Activated T-cell treated with anti-CD3 and anti-CD28 coated beads for 4 hours (primary cell): ENCODE results near the gene KRTAP5-4.
A peak's percentile ranks its signal among the peaks of the same experiment; 100 is the strongest.
"Not testable (repeated sequence)": the region's sequence is repeated elsewhere in the genome, so short reads cannot be mapped to it uniquely, and the experiment has no call there.

Experiments used
- DNase-seq: peaks from one replicate; pipeline ENCODE4 v3.0.0-alpha.2; 2020

The KRTAP5-4 gene

DNA sequence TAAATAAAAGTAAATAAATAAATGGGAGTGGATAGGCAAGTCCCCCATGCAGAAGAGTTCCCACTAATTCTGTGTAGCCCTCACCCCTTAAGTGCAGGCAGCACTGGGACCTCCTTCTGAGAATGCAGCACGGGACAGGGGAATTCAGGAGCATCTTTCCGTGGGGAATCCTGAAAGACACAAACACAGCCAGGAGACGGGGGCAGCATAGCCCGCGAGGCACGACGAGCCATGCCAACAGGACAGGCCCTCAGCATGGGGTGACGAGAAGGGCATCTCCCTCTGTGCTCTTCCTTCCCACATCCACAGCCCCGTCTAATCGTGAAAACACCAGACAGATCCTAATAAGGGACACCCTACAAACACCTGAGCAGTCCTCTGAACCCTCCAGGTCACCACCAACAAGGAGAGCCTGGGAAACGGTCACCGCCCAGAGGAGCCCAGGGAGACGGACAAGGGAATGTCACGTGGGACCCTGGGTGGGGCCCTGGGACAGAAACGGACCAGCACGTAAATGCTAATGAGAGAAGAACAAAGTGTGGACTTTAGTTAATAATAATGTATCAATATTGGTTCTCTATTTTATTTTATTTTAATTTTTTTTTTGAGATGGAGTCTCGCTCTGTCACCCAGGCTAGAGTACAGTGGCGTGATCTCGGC is 14.5 kb upstream of the KRTAP5-4 start:
- DNase-seq = no peak

DNA sequence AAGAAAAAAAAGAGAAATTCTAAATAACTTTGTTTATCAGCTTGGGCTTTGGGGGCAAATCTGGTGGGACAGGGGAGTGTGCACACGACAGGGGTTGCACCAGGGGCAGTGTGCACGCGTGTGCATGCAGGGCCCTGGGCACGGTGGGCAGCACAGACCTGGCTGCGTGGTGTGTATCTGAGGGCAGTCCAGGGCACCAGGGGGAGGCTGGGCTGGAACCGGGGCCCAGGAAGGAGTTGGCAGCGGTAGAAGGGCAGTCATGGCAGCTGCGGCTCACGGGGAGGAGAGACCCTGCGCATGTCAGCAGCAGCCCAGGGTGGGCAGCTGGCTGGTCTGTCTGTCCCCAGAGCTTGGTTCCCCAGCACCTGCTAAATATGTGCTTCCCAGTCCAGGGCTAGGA is 11.9 kb upstream of the KRTAP5-4 start:
- no peak for DNase-seq

DNA sequence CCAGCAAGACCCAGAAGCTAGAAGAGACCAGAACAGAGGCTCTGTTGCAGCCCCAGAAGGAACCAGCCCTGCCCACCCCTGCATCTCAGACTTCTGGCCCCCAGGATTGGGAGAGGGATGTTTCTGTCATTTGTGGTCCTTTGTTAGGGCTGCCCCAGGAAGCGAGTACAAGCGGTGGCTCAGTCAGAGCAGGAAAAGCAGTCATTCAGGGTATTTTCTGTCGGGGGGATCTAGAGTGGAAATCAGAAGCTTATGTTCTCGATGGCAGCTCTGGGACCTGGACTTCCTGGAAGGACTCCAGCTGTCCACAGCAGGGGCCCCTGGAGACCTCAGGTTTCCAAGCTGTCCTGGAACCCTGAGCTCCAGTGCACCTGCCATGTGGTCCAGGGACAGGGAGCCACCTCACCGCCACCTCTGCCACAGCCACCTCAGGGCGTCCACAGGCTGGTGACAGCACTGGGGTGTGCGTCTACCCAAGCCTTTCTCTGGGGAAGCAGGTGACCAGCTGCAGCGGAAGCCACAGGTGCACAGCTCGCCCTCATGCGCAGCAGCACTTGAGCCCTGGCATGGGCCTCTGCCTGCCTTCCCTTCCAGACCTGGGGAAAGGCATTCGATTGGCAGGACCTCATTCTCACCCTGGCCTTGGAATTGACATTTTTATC is 10.2 kb upstream of the KRTAP5-4 start:
- no peak for DNase-seq

DNA sequence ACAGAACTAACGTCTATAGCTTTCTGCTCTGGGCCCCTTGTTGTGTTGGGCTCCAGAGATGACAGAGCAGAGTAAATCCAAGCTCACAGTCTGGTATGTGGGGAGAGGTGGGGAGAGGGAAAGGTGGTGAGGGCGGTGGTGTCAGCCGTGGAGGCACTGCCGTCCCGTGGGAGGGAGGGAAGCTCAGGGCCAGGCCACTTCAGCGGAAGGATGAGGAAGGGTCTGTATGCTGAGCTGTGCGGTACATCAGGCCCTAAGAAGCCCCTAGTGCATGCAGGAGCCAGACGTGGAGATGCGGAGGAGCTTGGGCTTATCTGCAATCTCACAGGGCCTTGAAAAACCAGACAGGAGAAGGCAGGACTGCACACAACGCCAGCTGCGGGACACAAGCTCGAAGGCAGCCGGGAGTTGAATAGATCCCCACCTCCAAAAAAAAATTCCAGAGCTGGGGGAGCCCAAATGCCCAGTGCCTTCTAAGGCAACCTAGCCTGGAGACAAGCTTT is 9.2 kb upstream of the KRTAP5-4 start:
- no peak for DNase-seq

DNA sequence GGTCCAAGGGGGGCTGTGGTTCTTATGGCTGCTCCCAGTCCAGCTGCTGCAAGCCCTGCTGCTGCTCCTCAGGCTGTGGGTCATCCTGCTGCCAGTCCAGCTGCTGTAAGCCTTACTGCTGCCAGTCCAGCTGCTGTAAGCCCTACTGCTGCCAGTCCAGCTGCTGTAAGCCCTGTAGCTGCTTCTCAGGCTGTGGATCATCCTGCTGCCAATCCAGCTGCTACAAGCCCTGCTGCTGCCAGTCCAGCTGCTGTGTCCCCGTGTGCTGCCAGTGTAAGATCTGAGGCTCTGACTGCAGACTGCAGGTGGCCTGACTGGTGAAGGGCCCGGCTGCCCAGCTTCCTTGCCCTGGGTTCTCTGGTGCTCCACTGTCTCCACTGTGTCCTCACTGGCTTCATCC is 8.3 kb upstream of the KRTAP5-4 start:
- DNase-seq = no peak

DNA sequence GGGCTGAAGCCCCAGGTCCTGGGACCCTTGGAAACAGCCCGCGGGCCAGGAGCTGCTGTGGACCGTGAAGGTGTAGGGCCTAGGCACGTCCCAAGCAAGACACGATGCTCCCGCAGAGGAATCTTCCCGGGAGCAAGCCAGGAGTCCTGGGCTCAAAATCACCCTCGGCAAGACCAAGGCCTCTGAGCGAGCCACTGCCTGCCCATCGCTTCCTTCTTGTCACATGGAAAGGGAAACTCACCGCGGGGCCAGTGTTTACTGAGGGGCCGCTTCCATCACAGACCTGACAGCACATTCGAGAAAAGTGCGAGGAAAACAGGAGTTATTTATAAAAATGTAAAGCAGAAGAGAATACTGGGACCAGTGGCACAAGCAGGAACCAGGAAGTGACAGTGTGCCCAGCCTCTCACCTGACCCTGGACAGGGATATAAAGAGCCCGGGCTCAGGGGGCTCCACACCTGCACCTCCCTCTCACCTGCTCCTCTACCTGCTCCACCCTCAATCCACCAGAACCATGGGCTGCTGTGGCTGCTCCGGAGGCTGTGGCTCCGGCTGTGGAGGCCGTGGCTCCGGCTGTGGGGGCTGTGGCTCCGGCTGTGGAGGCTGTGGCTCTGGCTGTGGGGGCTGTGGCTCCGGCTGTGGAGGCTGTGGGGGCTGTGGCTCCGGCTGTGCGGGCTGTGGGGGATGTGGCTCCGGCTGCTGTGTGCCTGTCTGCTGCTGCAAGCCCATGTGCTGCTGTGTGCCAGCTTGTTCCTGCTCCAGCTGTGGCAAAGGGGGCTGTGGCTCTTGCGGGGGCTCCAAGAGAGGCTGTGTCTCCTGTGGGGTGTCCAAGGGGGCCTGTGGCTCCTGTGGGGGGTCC is 7.6 kb upstream of the KRTAP5-4 start, which contains the start of gene KRTAP5-5:
TSS of gene KRTAP5-5 (plus strand) at position 450 of the 860 bp plus-strand sequence. CDS start at position 516, 66 bp downstream.
- no peak for DNase-seq

DNA sequence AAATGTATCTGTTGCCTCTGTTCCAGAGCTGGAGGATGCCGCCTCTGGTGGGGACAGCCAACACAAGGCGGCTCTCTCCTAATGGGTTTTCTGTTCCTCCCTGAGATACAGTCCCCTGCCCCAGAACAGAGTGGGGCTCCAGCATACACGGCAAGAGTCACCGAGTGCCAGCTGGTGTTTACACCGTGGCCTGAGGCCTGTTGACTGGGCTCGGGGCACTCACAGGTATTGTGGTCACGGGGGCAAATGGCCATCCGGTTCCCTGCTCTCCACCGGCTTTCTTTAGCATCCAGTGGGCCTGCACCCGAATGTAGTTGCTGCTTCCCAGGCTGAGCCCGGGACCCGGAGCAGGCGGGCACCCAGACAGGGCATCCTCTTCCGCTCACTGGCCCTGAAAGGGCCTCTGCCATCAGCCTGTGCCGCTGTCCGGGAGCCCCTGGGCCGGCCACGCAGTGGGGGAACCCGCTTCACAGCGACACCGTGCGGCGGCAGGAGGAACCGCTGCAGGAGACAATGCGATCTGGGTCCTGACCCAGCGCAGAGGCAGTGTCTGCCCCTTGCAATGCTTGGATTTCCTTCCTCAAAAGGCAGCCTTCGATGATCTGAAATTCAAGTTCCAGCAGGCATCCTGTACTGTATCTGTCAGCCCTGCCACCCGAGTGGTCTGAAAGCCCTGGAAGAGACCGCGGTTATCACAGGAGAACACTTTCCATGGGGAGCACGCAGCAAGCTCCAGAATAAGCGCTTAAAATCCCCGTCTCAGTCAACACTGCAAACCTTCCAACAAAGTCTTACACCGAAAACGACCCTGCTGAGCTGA is 6.8 kb upstream of the KRTAP5-4 start:
- DNase-seq = peak; percentile 36

DNA sequence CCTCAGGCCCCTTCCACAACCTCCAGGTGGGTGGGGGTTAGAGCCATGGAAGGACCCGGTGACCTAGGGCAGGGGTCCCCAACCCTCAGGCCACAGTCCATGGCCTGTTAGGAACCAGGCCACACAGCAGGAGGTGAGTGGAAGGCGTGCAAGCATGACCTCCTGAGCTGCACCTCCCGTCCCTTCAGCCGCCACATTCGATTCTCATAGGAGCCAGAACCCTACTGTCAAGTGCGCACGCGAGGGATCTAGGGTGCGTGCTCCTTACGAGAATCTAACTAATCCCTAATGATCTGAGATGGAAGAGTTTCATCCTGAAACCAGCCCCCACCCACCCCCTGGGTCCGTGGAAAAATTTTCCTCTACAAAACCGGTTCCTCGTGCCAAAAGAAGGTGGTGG is 3.6 kb upstream of the KRTAP5-4 start:
- DNase-seq = no peak

DNA sequence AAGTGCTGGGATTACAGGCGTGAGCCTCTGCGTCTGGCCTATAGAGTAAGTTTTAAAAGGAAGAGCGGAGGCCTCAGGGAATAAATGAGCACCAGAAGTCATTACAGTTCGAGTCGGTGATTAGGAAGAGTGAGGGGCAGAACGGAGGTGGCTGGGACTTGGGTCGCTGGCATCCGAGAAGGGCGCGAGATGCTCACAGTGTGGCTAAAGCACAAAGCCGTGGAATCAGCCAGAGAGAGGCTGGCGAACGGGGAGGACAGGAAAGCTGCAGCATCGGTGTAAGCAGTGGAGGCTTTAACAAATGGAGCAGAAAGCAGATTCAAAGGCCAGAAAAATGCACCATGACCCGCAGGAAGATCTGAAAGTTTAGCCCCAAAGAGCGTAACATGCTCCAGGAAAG is 2.7 kb upstream of the KRTAP5-4 start:
- no peak for DNase-seq

DNA sequence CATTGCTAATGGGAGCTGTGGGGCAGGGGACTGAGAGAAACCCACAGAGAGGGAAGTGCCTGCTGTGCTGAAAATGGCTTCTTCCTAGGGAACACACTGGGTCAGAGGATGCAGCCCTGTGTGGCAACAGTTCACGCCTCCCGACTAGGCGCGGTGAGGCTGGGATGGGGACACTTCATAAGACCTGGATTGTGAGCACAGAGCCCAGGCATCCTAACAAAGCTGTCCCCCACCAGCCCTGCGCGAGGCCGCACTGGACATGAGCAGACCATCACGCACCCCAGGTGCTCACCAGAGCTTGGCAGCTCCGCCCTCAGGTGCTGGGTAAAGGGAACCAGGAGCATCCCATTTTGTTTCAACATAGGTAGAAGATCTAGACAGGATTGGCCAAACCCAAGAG is 1.8 kb upstream of the KRTAP5-4 start:
- DNase-seq = no peak

DNA sequence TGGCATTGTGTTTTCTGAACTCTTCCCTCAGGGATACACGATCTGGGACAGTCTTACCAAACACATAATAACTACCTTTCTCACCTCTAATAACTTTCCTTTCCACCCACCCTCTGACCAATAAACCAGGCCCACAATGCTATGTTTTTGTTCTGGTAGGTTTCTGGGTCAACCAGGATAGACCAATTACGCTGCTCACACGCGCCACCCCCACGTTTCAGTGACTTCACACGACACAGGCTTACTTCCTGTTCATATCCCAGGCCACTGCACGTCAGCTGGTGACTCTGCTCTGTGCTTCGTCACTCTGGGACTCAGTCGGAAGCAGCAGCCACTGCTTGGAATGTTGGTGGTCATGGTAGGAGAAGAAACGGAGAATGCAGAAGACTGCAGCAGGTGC is 2.5 kb downstream of the KRTAP5-4 start:
- no peak for DNase-seq

DNA sequence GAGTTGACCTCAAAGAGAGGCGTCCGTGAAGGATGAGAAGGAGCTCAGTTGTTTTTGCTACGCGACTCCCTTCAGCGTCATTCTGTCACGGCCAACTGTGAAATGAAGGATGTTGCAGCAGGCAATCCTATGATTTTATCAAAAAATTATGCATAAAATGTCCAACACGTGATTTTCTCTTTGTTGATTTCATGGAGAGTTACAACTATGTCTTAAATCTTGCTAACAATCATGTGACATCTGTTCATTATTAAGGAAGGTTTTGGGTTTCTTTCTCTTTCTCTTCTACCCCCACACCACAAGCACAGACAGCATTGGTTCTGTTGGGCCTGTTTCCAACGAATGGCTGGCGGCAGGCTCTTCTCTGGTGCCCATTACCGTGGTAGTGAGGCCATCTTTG is 3.7 kb downstream of the KRTAP5-4 start:
- no peak for DNase-seq

DNA sequence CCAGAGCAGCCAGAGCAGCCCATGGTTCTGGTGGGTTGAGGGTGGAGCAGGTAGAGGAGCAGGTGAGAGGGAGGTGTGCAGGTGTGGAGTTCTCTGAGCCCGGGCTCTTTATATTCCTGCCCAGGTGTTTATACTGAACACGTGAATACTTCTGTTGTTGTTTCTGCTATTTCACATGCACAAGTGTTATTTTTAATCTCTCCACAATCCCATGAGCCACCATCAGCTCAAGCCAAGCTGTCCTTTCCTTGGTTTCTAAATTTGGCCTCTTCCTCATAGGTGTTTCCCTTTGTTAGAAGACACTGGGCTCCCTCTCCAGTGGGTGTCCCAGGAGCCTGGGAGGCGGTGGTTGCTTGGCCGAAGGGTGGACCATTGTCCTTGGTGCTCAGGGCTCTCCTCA is 13.6 kb downstream of the KRTAP5-4 start, which contains the start of gene KRTAP5-3:
TSS of gene KRTAP5-3 (minus strand) at position 101 of the 400 bp plus-strand sequence. CDS start at position 23, 78 bp downstream.
- no peak for DNase-seq

DNA sequence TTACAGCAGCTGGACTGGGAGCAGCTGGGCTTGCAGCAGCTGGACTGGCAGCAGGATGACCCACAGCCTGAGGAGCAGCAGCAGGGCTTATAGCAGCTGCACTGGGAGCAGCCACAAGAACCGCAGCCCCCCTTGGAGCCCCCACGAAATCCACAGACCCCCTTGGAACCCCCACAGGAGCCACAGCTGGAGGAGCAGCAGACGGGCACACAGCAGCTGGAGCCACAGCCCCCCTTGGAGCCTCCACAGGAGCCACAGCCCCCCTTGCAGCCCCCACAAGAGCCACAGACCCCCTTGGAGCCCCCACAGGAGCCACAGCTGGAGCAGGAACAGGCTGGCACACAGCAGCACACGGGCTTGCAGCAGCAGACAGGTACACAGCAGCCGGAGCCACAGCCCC is 14.0 kb downstream of the KRTAP5-4 start:
- DNase-seq = not testable (repeated sequence)

DNA sequence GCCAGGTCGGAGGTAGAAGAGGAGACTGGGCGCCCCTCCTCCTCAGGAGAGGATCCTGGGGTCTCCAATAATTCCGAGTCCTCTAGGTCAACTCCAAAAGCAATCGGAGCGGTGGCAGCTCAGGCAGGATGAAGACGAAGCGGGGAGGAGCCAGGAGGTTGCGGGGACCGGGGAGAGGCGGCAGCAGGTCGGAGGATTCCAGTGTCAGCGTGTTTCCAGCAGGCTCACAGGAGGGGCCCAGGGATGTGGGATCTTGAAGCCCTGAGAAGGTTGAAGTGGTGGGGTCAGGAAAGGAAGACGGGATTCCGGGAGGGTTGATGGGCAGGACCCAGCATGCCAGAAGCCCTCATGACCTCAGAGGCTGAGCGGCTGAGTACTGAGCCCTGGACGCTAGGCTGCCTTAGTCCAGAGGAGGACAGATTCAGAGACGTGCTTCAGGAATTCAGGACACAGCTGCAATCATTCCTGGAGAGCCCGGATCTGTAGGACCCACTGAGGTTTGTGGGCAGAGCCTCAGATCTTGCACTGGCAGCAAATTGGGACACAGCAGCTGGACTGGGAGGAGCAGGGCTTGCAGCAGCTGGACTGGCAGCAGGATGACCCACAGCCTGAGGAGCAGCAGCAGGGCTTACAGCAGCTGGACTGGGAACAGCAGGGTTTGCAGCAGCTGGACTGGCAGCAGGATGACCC is 14.6 kb downstream of the KRTAP5-4 start:
- not testable (repeated sequence) for DNase-seq

DNA sequence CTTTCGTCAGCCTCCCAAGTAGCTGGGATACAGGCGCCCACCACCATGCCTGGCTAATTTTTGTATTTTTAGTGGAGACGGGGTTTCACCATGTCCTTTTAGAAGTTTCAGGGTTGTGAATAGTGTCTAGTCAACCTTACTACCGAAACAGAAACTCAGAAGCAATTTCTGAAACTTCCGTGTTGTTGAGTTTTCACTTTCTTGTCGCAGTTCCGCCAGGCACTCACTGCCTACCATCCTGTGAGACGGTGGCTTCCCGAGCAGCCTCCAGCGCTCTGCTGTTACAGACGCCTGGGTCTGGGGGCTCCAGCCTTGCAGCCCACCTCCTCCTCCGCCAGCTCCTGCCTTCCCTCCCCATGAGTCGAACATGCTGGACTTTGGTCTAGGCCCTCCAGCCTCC is 16.0 kb downstream of the KRTAP5-4 start:
- DNase-seq = not testable (repeated sequence)

DNA sequence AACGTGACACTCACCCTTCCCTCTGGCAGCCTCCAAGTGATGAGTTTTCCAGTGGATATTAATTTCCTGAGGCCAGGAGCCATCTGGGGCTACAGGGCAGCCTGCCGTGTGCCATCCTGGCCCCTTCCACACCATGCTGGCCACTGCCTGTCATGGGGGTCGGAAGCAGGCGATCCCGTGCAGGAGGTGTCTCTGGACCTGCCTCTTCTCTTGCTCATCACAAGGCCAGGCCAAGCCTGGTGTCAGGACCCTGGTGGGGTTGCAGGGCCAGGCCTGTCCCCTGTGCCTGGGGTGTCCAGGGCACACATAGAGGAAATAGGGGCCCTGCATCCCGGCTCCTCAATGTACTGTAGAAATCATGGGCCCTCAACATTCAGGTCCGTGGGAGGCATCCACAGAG is 17.2 kb downstream of the KRTAP5-4 start:
- no peak for DNase-seq

DNA sequence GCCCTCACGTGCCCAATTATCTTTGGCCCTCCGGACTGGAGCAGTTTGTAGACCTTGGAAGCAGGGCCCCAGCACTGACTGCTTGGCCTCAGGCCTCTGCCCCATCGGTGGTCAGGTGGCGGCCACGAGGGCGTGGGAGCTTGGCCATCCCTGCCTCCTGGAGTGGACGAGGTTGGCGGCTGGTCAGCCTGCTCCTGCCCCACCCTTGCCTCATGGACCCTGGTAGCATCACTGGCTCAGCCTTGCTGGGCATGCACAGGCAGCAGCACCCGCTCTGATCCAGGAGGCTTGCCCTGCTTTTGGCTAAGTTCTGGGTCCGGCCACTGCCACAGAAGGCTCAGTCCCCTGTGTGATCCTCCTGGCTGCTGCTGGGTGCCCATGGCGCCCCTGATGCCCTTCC is 17.8 kb downstream of the KRTAP5-4 start:
- DNase-seq = no peak

DNA sequence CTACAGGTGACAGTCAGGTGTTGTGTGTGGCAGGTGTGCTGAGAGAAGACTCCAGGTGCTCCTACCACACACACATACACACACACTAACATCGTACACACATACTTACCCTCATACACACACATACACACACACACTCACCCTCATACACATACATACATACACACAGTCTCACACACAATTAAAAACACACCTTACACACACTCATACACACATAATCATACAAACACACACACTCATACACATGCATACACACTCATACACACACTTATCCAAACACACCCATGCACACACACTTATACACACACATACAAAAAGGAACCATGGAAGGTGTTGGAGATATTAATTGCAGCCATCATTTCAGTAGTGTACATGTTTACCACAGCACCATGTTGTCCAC is 18.3 kb downstream of the KRTAP5-4 start:
- no peak for DNase-seq

DNA sequence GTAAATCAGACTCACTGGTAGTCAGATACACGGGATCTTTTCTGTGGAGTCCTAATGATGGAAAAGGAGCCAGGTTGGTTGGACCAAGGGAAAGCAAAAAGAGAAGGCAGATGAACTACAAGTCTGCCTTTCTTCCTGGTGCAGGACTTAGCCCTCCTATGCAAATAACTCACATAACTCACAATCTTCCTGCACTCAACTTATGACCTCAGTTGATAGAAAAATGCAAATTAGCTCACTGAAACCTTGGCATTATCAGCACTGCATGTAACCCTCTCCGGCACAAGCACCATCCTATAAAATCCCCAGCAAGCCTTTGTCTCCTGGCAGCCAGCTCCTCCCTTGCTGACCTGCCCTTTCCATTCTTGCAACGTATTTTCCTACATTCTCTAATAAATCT is 20.3 kb downstream of the KRTAP5-4 start:
- not testable (repeated sequence) for DNase-seq

DNA sequence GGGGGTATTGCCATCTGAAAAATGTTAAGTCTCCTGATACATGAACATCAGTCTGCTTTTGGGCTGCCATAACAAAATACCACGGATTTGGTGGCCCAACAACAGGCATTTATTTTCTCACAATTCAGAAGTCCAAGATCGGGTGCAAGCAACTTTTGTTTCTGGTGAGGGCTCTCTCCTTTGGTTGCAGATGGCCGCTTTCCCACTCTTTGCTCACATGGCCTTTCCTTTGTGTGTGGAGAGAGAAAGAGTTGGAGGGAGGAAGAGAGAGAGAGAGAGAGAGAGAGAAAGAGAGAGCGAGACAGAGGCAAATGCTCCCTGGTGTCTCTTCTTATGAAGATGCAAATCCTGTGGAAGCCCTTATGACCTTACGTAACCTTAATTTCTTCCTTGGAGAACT is 21.3 kb downstream of the KRTAP5-4 start:
- DNase-seq = no peak

DNA sequence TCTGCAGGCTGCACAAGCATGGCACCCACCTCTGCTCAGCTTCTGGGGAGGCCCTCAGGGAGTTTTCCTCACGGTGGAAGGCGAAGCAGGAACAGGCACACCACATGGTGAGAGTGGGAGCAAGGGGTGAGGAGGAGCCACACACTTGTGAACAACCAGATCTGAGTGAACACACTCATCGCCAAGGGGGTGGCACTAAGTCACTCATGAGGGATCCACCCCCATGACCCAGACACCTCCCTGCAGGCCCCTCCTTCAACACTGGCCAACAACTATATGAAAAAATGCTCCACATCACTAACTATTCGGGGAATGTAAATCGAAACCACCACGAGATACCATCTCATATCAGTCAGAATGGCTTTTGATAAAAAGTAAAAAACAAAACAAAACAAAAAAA is 23.1 kb downstream of the KRTAP5-4 start:
- DNase-seq = no peak
